PC-9 (cell line): ENCODE results near the gene TEDC2.
A peak's percentile ranks its signal among the peaks of the same experiment; 100 is the strongest.

Experiments
- EZH2 ChIP-seq: fragments of 200-600 bp; sonication (generic); IDR thresholded peaks from 2 replicates; pipeline ENCODE4 v1.8.0; 2017; ENCODE audit warnings: antibody characterized with exemption, low read depth
- TF ChIP-seq, protein P1 (sequence below): fragments of 200-600 bp; sonication (generic); conservative IDR thresholded peaks from 2 replicates; pipeline ENCODE4 v1.6.1; 2017; ENCODE audit warnings: mixed run types, antibody characterized with exemption, mild to moderate bottlenecking, moderate library complexity

DNA sequence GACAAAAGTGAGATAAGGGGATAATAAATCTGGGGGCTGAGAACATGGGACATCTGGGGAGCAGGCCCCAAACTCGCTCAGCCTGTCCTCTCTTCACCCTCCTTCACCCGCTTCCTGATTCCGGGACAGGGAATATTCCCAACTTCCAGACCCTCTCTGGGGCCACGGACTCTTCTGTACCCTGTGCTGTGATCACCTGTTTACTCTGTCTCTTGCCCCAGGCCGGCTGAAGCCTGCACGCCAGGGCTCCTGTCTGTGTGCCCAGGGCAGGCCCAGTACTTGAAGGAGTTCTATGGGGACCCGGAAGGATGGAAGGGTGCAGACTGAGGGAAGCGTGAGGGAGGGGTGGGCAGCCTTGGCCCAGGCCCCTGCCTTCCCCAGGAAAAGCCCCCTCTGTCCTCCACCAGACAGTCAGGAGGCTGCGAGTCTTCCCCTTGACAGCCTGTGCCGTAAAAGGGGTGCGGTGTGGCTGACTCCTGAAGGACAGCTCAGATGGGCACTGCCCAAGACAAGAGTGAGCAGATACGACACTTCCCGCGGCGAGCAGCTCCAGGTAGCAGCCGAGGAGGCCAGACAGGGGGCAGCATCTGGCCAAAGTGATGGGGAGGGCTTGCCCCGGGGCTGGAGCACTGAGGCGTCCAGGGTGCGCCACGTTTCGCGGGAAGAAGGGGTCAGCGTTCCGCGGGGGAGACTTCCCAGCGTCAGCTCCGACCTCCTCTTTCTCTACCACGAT is 31.7 kb upstream of the TEDC2 start:
- TF ChIP-seq, protein P1, sequence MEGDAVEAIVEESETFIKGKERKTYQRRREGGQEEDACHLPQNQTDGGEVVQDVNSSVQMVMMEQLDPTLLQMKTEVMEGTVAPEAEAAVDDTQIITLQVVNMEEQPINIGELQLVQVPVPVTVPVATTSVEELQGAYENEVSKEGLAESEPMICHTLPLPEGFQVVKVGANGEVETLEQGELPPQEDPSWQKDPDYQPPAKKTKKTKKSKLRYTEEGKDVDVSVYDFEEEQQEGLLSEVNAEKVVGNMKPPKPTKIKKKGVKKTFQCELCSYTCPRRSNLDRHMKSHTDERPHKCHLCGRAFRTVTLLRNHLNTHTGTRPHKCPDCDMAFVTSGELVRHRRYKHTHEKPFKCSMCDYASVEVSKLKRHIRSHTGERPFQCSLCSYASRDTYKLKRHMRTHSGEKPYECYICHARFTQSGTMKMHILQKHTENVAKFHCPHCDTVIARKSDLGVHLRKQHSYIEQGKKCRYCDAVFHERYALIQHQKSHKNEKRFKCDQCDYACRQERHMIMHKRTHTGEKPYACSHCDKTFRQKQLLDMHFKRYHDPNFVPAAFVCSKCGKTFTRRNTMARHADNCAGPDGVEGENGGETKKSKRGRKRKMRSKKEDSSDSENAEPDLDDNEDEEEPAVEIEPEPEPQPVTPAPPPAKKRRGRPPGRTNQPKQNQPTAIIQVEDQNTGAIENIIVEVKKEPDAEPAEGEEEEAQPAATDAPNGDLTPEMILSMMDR: peak; percentile 49; the same call in 1 of the 2 replicates
- TF ChIP-seq EZH2: no peak
